CD14-positive monocyte (primary cell): Measurements from ENCODE around the gene HSBP1. TPM values are rescaled to one million over a fixed set of nuclear protein-coding genes. Genes with fewer than 3 reads are reported as not detected.

Experiments
- DNase-seq, 3 donors: peaks; one replicate each; pipeline ENCODE4 v3.0.0-alpha.2; 2011 to 2022
- H2AFZ ChIP-seq: 2 replicates; pipeline ENCODE4 v1.6.0; 2012; ENCODE audit warnings: mild to moderate bottlenecking, low read depth, low read length, inconsistent platforms; ENCODE audit not compliant: insufficient read depth, poor library complexity, severe bottlenecking
- H3K27ac ChIP-seq, 2 donors: 1 replicate in 1 of 2; 2 replicates in 1 of 2; pipeline ENCODE4 v1.5.1; 2012 to 2013; ENCODE audit warnings: low read length in 2 of 2, control low read depth in 1 of 2, inconsistent platforms in 1 of 2, low read depth in 1 of 2, mild to moderate bottlenecking in 1 of 2
- H3K27me3 ChIP-seq, 2 donors: one replicate each; pipeline versions ENCODE4 v1.6.0 to v1.6.1; 2011 to 2013; ENCODE audit warnings: low read length in 2 of 2; ENCODE audit not compliant: control insufficient read depth in 2 of 2, insufficient read depth in 2 of 2
- H3K36me3 ChIP-seq, 2 donors: replicated peaks in 1 of 2; 1 replicate in 1 of 2; 2 replicates in 1 of 2; pipeline versions ENCODE4 v1.5.1 to v1.6.1; 2012 to 2013; ENCODE audit warnings: low read length in 2 of 2, control low read depth in 1 of 2, inconsistent platforms in 1 of 2, mild to moderate bottlenecking in 1 of 2; ENCODE audit not compliant: insufficient read depth in 2 of 2, control insufficient read depth in 1 of 2
- H3K4me1 ChIP-seq, 2 donors: 1 replicate in 1 of 2; 2 replicates in 1 of 2; pipeline versions ENCODE4 v1.5.1 to v1.6.1; 2012 to 2013; ENCODE audit warnings: low read length in 2 of 2, control low read depth in 1 of 2, inconsistent platforms in 1 of 2, mild to moderate bottlenecking in 1 of 2, moderate library complexity in 1 of 2; ENCODE audit not compliant: insufficient read depth in 2 of 2, control insufficient read depth in 1 of 2
- H3K4me2 ChIP-seq: replicated peaks from 2 replicates; pipeline ENCODE3; 2012; ENCODE audit warnings: low read length, moderate library complexity, mild to moderate bottlenecking; ENCODE audit not compliant: poor library complexity, severe bottlenecking; ENCODE audit errors: extremely low read depth
- H3K4me3 ChIP-seq, 3 experiments: fragments of 200-600 bp in 1 of 3; sonication (generic) in 1 of 3; replicated peaks in 1 of 3; 1 replicate in 2 of 3; 2 replicates in 1 of 3; pipeline ENCODE4 v1.5.1; 2011 to 2013; ENCODE audit warnings: low read length in 3 of 3, mild to moderate bottlenecking in 3 of 3, control low read depth in 2 of 3, low read depth in 2 of 3, inconsistent platforms in 1 of 3, moderate library complexity in 1 of 3
- H3K79me2 ChIP-seq: 2 replicates; pipeline ENCODE4 v1.6.0; 2012; ENCODE audit warnings: mild to moderate bottlenecking, control low read depth, inconsistent platforms, low read length, moderate library complexity; ENCODE audit not compliant: insufficient read depth
- H3K9ac ChIP-seq: 2 replicates; pipeline ENCODE4 v1.6.0; 2017; ENCODE audit warnings: low read length, mild to moderate bottlenecking; ENCODE audit not compliant: insufficient read depth, poor library complexity, severe bottlenecking
- H3K9me3 ChIP-seq, 2 donors: replicated peaks in 1 of 2; 1 replicate in 1 of 2; 2 replicates in 1 of 2; pipeline versions ENCODE4 v1.5.1 to v1.6.1; 2012 to 2013; ENCODE audit warnings: low read length in 2 of 2, control low read depth in 1 of 2; ENCODE audit not compliant: control insufficient read depth in 1 of 2, insufficient read depth in 1 of 2
- H4K20me1 ChIP-seq: 2 replicates; pipeline ENCODE4 v1.6.0; 2012; ENCODE audit warnings: mild to moderate bottlenecking, low read length, control low read depth, moderate library complexity; ENCODE audit not compliant: insufficient read depth
- H3K27ac Mint-ChIP-seq, 7 donors: one replicate each; pipeline ENCODE4 v1.8.0; 2020; ENCODE audit warnings: mild to moderate bottlenecking in 7 of 7, mixed read lengths in 7 of 7, moderate library complexity in 6 of 7, inconsistent platforms in 2 of 7
- H3K27me3 Mint-ChIP-seq, 3 donors: one replicate each; pipeline ENCODE4 v1.8.0; 2021 to 2022; ENCODE audit warnings: low read depth in 3 of 3, mild to moderate bottlenecking in 3 of 3, mixed read lengths in 3 of 3, moderate library complexity in 3 of 3, inconsistent platforms in 1 of 3
- H3K36me3 Mint-ChIP-seq, 2 donors: one replicate each; pipeline ENCODE4 v1.8.0; 2020; ENCODE audit warnings: mixed read lengths in 2 of 2, inconsistent platforms in 1 of 2, mild to moderate bottlenecking in 1 of 2
- H3K4me1 Mint-ChIP-seq: one replicate; pipeline ENCODE4 v1.8.0; 2020; ENCODE audit warnings: mild to moderate bottlenecking, mixed read lengths
- H3K4me3 Mint-ChIP-seq, 2 donors: one replicate each; pipeline ENCODE4 v1.8.0; 2020; ENCODE audit warnings: mild to moderate bottlenecking in 2 of 2, mixed read lengths in 2 of 2, moderate library complexity in 1 of 2
- H3K9me3 Mint-ChIP-seq, 7 donors: one replicate each; pipeline ENCODE4 v1.8.0; 2020 to 2022; ENCODE audit warnings: mixed read lengths in 7 of 7, mild to moderate bottlenecking in 6 of 7, moderate library complexity in 6 of 7, inconsistent platforms in 2 of 7
- CTCF ChIP-seq: fragments of 200-600 bp; IDR thresholded peaks from one replicate; pipeline ENCODE4 v1.8.0; 2022; ENCODE audit warnings: antibody characterized with exemption, mild to moderate bottlenecking
- WGBS: methylation state at CpG from one replicate; pipeline ENCODE4 v1.1.5; 2013; ENCODE audit warnings: missing lambda C conversion rate; ENCODE audit not compliant: insufficient coverage; 5-methylcytosine and 5-hydroxymethylcytosine counted together
- intact Hi-C, 2 donors: fragments of 100-400 bp; cut with micrococcal nuclease; formaldehyde crosslinking; loops; one replicate each; pipeline versions ENCODE4 v1.15.0 to v1.15.1; 2023
- polyA plus RNA-seq, 3 donors: library from polyadenylated mRNA; depleted of rRNA in 1 of 3; unstranded in 2 of 3; stranded (reverse) in 1 of 3; fragments of 300-500 nt in 2 of 3; fragments of >200 nt in 1 of 3; fragmentation: Illumina TruSeq in 2 of 3; gene quantifications; 1 replicate in 2 of 3; 2 replicates in 1 of 3; pipeline ENCODE4 v1.2.3, GENCODE V29; 2012 to 2021

Gene HSBP1
- polyA plus RNA-seq, 3 donors = 16.9 to 194 (median 178) TPM

GRCh38 chr16:83785455-83785854 is 22.3 kb upstream of the HSBP1 start:
- no peak overlapping the region for H3K4me3 Mint-ChIP-seq
- H3K36me3 Mint-ChIP-seq = no peaks in the 10 kb centered on the region
- intact Hi-C loops = no loop called here
- Histone ChIP-seq H2AFZ (no peak overlapping the region), H3K4me2 (no peak overlapping the region), H3K9ac (no peak overlapping the region), H3K27ac (no peak overlapping the region), H3K36me3 (no peaks in the 10 kb centered on the region), H3K9me3 (no peaks in the 10 kb centered on the region), H4K20me1 (no peaks in the 10 kb centered on the region), H3K27me3 (peaks cover 0 to 6% of the 10 kb centered on the region in 2 donors), H3K79me2 (no peaks in the 10 kb centered on the region), H3K4me1 (peaks cover 7 to 18% of the 10 kb centered on the region in 2 donors), H3K4me3 (no peak overlapping the region)
- H3K4me1 Mint-ChIP-seq = peaks cover 17% of the 10 kb centered on the region
- no peak for TF ChIP-seq CTCF
- H3K27me3 Mint-ChIP-seq = peaks cover 8 to 12% (median 11%) of the 10 kb centered on the region in 3 donors
- WGBS = 100% methylated on average over 1 of the region's 2 CpGs
- no peak for DNase-seq
- H3K27ac Mint-ChIP-seq = peak overlapping the region in 1 of 7 donors; percentile 22
- peaks cover 0 to 5% (median 0%) of the 10 kb centered on the region in 7 donors for H3K9me3 Mint-ChIP-seq

GRCh38 chr16:83789642-83790401 is 18.0 kb upstream of the HSBP1 start:
- H3K36me3 ChIP-seq = no peaks in the 10 kb centered on the region

More at GRCh38 chr16:83789642-83790401, 18.0 kb upstream of the HSBP1 start:
- Histone ChIP-seq H3K79me2 (no peaks in the 10 kb centered on the region), H4K20me1 (no peaks in the 10 kb centered on the region), H3K27me3 (peaks cover 0 to 2% of the 10 kb centered on the region in 2 donors), H3K4me2 (no peak overlapping the region), H3K4me1 (peaks cover 0 to 10% of the 10 kb centered on the region in 2 donors), H3K4me3 (no peak overlapping the region), H2AFZ (no peak overlapping the region), H3K9ac (no peak overlapping the region), H3K27ac (no peak overlapping the region), H3K9me3 (no peaks in the 10 kb centered on the region)
- peaks cover 10% of the 10 kb centered on the region for H3K4me1 Mint-ChIP-seq
- H3K27ac Mint-ChIP-seq = no peak overlapping the region
- H3K9me3 Mint-ChIP-seq = peaks cover 0 to 10% (median 4%) of the 10 kb centered on the region in 7 donors
- no peak for TF ChIP-seq CTCF
- H3K4me3 Mint-ChIP-seq = no peak overlapping the region
- 100% methylated on average over 2 of the region's 8 CpGs for WGBS
- intact Hi-C loops = no loop called here
- H3K27me3 Mint-ChIP-seq = peaks cover 1 to 5% (median 2%) of the 10 kb centered on the region in 3 donors
- no peaks in the 10 kb centered on the region for H3K36me3 Mint-ChIP-seq
- no peak for DNase-seq
